ENCODE results near the gene CATSPERE.
"Not testable (repeated sequence)": the region's sequence is repeated elsewhere in the genome, so short reads cannot be mapped to it uniquely, and the experiment has no call there.

Gene CATSPERE

DNA sequence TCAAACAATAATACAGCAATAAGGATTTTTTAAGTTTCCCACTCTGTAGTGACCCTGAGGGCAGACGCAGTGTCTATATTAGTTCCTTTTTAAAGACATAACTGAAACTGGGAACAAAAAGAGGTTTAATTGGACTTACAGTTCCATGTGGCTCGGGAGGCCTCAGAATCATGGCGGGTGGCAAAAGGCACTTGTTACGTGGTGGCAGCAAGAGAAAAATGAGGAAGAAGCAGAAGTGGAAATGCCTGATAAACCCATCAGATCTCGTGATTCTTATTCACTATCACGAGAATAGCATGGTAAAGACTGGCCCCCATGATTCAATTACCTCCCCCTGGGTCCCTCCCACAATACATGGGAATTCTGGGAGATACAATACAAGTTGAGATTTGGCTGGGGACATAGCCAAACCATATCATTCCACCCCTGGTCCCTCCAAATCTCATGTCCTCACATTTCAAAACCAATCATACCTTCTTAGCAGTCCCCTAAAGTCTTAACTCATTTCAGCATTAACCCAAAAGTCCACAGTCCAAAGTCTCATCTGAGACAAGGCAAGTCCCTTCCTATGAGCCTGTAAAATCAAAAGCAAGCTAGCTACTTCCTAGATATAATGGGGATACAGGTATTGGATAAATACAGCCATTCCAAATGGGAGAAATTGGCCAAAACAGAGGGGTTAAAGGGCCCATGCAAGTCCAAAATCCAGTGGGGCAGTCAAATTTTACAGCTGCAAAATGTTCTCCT is 205.8 kb downstream of the CATSPERE start:
- not testable (repeated sequence) for DNase-seq

- no peak for DNase-seq
Observed at GRCh38 chr1:244667797-244668196, 206.7 kb downstream of the CATSPERE start.

DNA sequence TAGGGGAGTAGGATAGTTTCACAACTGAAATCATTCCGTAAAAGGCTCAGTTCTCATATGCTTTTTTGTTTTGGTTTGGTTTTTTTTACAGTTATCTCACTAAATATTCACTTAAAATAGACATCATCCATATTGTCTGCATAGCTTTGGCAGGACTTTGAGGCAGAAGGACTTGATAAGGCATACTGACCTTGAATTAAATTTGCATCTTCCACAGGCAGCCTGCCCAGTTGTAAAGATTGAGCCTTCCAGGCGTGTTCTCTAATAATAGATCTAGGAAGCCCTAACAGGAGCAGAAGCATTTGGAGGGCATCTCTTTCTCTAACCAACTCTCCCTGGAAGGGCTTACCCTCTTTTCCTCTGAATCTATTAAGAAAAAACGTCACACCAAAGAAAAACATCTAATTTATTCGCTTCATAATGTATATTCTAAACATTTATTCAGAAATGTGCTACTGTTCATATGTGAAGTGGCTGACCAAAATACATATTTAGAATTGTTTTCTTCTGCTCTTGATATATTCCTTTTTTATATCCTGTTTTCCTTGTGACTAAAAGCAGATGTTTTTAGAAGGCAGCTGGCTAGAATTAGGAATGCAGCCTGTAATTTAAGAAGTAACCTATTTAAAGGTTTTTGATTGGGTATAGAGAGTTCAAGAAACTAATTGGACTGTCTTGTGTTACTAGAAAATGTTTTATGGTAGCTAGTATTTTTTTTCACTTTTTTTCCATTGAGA is 212.0 kb downstream of the CATSPERE start:
- DNase-seq: no peak

- DNase-seq: no peak
Observed at GRCh38 chr1:244674446-244674845, 213.4 kb downstream of the CATSPERE start.

GRCh38 chr1:244675167-244675566 is 214.1 kb downstream of the CATSPERE start:
- no peak for DNase-seq

DNA sequence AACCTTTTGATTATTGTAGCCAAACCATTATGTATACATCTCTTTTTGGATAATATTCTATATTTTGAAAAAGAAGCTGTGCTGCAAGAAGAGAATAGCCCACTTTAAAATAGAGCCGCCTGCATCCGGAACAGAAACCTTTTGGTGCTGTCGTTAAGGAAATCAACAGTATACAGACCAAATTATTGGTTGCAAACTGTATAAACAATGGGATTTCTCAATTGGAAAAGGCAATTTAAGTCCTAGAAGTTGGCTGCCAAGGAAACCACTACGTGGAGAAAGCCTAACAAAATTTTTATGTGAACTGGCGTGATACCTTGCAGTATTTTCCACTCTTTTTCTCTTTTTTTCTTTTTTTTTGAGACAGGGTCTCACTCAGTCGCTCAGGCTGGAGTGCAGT is 217.6 kb downstream of the CATSPERE start:
- DNase-seq: no peak

GRCh38 chr1:244680667-244681066 is 219.6 kb downstream of the CATSPERE start:
- DNase-seq: no peak

DNA sequence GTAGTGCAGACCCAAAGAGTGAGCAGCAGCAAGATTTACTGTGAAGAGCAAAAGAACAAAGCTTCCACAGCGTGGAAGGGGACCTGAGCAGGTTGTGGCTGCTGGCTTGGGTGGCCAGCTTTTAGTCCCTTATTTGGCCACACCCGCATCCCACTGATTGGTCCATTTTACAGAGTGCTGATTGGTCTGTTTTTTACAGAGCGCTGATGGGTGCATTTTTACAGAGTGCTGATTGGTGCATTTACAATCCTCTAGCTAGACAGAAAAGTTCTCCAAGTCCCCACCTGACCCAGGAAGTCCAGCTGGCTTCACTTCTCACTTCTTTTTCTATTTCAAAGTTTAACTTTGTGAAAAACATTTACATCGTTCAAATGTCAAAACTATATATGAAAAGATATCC is 221.0 kb downstream of the CATSPERE start:
- not testable (repeated sequence) for DNase-seq

Data from GF-D8 (cell line).